ENCODE measurements around the gene KCNE2. TPM values are rescaled to one million over a fixed set of nuclear protein-coding genes. Genes with fewer than 3 reads are reported as not detected.

KCNE2 gene
- total and polyA plus RNA-seq, 4 donors: 0.57 TPM; not detected in 3

GRCh38 chr21:34343347-34343746, 20.5 kb upstream of the KCNE2 start:
- no peak for DNase-seq (ENCODE audit: low spot score)
- no peak for TF ChIP-seq JUND (IDR thresholded peaks at IDR 0.05)
- TF ChIP-seq SP1 (IDR thresholded peaks at IDR 0.05): no peak
- no peak for TF ChIP-seq GABPA (IDR thresholded peaks at IDR 0.05 in 1 of 2, conservative IDR thresholded peaks at IDR 0.05 in 1 of 2)
- TF ChIP-seq RAD21 (IDR thresholded peaks at IDR 0.05): no peak
- TF ChIP-seq FOXA1 (IDR thresholded peaks at IDR 0.05): no peak
- no peaks in the 10 kb centered on the region for H3K36me3 ChIP-seq (ENCODE audit: control insufficient read depth in 4 of 4, insufficient read depth in 3 of 4, low read depth in 1 of 4, low read length in 3 of 4)
- H3K4me3 ChIP-seq (ENCODE audit: low read depth in 1 of 3, low read length in 3 of 3): no peak overlapping the region
- no peaks in the 10 kb centered on the region for H3K9me3 ChIP-seq (ENCODE audit: control insufficient read depth in 4 of 4, low read length in 3 of 4)
- no peaks in the 10 kb centered on the region for H3K4me1 ChIP-seq (ENCODE audit: control insufficient read depth in 4 of 4, insufficient read depth in 4 of 4, low read length in 3 of 4)
- 87% methylated on average over 7 of the region's 7 CpGs for WGBS
- H3K27me3 ChIP-seq (ENCODE audit: control insufficient read depth in 4 of 4, insufficient read depth in 4 of 4, low read length in 3 of 4): no peaks in the 10 kb centered on the region
- no peak overlapping the region for H3K27ac ChIP-seq (ENCODE audit: low read depth in 1 of 2, low read length in 2 of 2)
- no peak overlapping the region for H3K9ac ChIP-seq (ENCODE audit: low read depth in 1 of 2, low read length in 2 of 2)

GRCh38 chr21:34343838-34344381, 19.9 kb upstream of the KCNE2 start:
- Histone ChIP-seq H3K36me3 (ENCODE audit: control insufficient read depth in 4 of 4, insufficient read depth in 3 of 4, low read depth in 1 of 4, low read length in 3 of 4) (no peaks in the 10 kb centered on the region), H3K27ac (ENCODE audit: low read depth in 1 of 2, low read length in 2 of 2) (no peak overlapping the region), H3K9ac (ENCODE audit: low read depth in 1 of 2, low read length in 2 of 2) (no peak overlapping the region), H3K4me1 (ENCODE audit: control insufficient read depth in 4 of 4, insufficient read depth in 4 of 4, low read length in 3 of 4) (no peaks in the 10 kb centered on the region), H3K9me3 (ENCODE audit: control insufficient read depth in 4 of 4, low read length in 3 of 4) (no peaks in the 10 kb centered on the region), H3K4me3 (ENCODE audit: low read depth in 1 of 3, low read length in 3 of 3) (no peak overlapping the region), H3K27me3 (ENCODE audit: control insufficient read depth in 4 of 4, insufficient read depth in 4 of 4, low read length in 3 of 4) (no peaks in the 10 kb centered on the region)
- TF ChIP-seq FOXA1 (IDR thresholded peaks at IDR 0.05): no peak
- no peak for TF ChIP-seq RXRA (IDR thresholded peaks at IDR 0.05)
- no peak for TF ChIP-seq RAD21 (IDR thresholded peaks at IDR 0.05)
- no peak for TF ChIP-seq FOXA2 (IDR thresholded peaks at IDR 0.05)
- TF ChIP-seq TAF1 (conservative IDR thresholded peaks at IDR 0.05): no peak
- no peak for TF ChIP-seq JUND (IDR thresholded peaks at IDR 0.05)
- TF ChIP-seq CTCF (IDR thresholded peaks at IDR 0.05; ENCODE audit: low read depth, low read length, missing input control): no peak
- no peak for TF ChIP-seq ZBTB33 (IDR thresholded peaks at IDR 0.05)
- no peak for TF ChIP-seq YY1 (IDR thresholded peaks at IDR 0.05)
- no peak for TF ChIP-seq GABPA (IDR thresholded peaks at IDR 0.05 in 1 of 2, conservative IDR thresholded peaks at IDR 0.05 in 1 of 2)
- TF ChIP-seq ATF3 (IDR thresholded peaks at IDR 0.05): no peak
- no peak for DNase-seq (ENCODE audit: low spot score)
- 89% methylated on average over 14 of the region's 14 CpGs for WGBS

GRCh38 chr21:34344584-34344983, 19.2 kb upstream of the KCNE2 start:
- Histone ChIP-seq H3K4me3 (ENCODE audit: low read depth in 1 of 3, low read length in 3 of 3) (no peak overlapping the region), H3K4me1 (ENCODE audit: control insufficient read depth in 4 of 4, insufficient read depth in 4 of 4, low read length in 3 of 4) (no peaks in the 10 kb centered on the region), H3K27ac (ENCODE audit: low read depth in 1 of 2, low read length in 2 of 2) (no peak overlapping the region), H3K27me3 (ENCODE audit: control insufficient read depth in 4 of 4, insufficient read depth in 4 of 4, low read length in 3 of 4) (no peaks in the 10 kb centered on the region), H3K9me3 (ENCODE audit: control insufficient read depth in 4 of 4, low read length in 3 of 4) (no peaks in the 10 kb centered on the region), H3K36me3 (ENCODE audit: control insufficient read depth in 4 of 4, insufficient read depth in 3 of 4, low read depth in 1 of 4, low read length in 3 of 4) (no peaks in the 10 kb centered on the region), H3K9ac (ENCODE audit: low read depth in 1 of 2, low read length in 2 of 2) (no peak overlapping the region)
- 94% methylated on average over 5 of the region's 5 CpGs for WGBS
- no peak for DNase-seq (ENCODE audit: low spot score)
- no peak for TF ChIP-seq NR2F2 (IDR thresholded peaks at IDR 0.05)
- no peak for TF ChIP-seq CTCF (IDR thresholded peaks at IDR 0.05; ENCODE audit: low read depth, low read length, missing input control)
- TF ChIP-seq RXRA (IDR thresholded peaks at IDR 0.05): no peak
- no peak for TF ChIP-seq RAD21 (IDR thresholded peaks at IDR 0.05)
- no peak for TF ChIP-seq HNF4G (IDR thresholded peaks at IDR 0.05)
- TF ChIP-seq FOXA1 (IDR thresholded peaks at IDR 0.05): no peak
- TF ChIP-seq MAX (IDR thresholded peaks at IDR 0.05): no peak
